RKO (cell line): ENCODE measurements around the gene ACTN4.
"Not testable (repeated sequence)": the region's sequence is repeated elsewhere in the genome, so short reads cannot be mapped to it uniquely, and the experiment has no call there.

ENCODE experiments used
- DNase-seq: peaks from one replicate; pipeline ENCODE4 v3.0.0-alpha.2; 2016; ENCODE audit warnings: low spot score

The ACTN4 gene

DNA sequence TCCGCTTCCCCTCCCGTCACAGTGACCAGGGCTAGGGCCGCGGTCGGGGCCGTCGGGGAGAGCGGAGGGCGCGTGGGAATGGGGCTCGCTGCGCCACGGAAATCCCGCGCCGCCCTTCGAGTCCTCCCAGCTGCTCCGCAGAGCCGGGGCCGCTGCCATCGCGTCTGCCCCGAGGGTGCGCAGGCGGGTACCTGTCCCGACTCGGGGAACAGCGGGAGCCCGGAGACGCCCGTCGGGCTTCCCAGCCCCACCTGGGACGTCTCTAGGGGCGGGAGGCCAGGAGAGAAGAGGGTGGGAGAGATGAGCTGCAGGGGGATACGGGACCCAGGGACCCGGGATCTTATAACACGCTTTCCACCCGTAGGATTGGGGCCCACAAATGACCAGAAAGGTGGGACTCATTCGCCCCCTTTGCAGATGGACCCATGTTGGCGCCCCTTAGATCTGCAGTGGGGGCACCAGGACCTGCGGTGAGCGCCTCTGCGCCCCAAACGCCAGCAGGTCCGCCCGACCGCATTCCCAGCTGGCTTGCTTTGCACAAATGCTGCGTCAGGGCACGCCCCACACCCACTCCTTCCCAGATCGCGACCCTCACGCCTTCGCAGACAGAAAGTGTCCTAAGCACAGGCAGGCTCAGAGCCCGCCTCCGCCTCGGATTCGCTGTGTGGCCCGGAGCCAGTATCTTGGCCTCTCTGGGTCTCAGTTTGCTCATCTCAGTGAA lies 122.9 kb downstream of the ACTN4 start:
- DNase-seq = not testable (repeated sequence)

GRCh38 chr19:38770949-38771275 lies 123.5 kb downstream of the ACTN4 start:
- not testable (repeated sequence) for DNase-seq

GRCh38 chr19:38771569-38771968 lies 124.1 kb downstream of the ACTN4 start:
- DNase-seq = not testable (repeated sequence)

- DNase-seq = no peak
These were observed 126.2 kb downstream of the ACTN4 start, which contains the start of gene LGALS7 for GRCh38 chr19:38773469-38774177. LGALS7 (minus strand) TSS chr19:38773517; CDS start chr19:38773492, 25 bp downstream.

DNA sequence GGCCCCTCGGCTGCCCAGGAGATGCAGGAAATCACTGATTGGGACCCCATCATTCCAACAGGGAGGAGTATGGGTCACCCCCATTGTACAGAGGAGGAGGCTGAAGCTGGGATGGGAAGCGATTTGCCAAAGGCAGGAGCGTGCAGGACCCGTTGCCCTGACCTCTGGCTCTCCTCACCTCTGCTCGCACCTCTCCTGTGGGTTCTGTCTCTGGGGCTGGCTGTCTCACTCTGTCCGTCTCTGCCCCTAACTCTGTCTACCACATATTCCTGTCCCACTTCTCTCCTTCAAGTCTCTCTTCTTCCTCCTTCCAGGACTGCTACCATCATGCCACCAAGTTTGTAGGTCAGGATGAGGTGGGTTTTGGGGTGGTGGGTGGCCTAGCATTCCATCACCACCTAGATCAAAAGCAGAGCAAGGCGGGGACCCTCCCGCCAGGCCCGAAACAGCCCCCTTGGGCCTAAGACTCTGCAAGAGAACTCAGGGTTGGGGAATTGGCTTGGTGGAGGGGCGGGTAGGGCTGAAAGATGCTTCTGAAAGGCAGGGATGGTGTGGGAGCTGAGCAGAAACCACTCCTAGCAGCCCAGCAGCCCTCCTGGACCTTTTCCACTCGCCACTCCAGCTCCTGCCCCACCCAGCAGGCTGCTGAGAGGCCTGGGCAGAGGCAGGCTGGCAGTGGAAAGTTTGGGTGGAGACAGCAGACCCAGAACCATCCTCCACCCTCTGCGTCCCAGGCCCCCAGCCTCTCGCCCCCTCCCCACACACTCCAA lies 126.9 kb downstream of the ACTN4 start:
- DNase-seq = no peak

GRCh38 chr19:38778733-38779132 lies 131.3 kb downstream of the ACTN4 start:
- no peak for DNase-seq

DNA sequence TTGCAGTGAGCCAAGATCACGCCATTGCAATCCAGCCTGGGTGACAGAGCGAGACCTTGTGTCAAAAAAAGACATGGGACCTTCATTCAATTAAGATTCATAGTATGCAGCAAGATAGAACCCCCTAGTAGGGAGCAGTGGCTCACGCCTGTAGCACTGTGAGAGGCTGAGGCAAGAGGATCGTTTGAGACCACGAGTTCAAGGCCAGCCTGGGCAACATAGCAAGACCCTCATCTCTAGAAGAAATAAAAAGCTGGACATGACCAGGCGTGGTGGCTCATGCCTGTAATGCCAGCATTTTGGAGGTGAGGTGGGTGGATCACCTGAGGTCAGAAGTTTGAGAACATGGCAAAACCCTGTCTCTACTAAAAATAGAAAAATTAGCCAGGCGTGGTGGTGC lies 133.0 kb downstream of the ACTN4 start:
- no peak for DNase-seq

DNA sequence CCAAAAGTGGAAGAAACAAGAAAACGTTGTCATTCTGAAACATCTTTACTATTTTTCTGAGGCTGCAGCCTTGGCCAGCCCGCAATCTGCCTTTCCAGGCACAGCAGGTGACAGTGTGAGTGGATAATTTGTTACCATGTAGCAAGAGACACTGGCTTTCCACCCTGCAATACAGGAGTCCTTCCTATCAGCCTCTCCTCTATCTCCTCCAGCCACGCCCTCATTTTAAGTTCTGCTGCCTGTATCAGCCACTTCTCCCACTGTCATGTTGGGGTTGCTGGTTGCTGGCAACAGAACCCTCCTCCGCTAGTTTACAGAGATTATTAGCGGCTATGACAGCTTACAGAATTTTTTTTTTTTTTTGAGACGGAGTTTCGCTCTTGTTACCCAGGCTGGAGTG lies 133.6 kb downstream of the ACTN4 start:
- no peak for DNase-seq
